ENCODE data around the gene SUMO4.
"Not testable (repeated sequence)": the region's sequence is repeated elsewhere in the genome, so short reads cannot be mapped to it uniquely, and the experiment has no call there.

The SUMO4 gene

DNA sequence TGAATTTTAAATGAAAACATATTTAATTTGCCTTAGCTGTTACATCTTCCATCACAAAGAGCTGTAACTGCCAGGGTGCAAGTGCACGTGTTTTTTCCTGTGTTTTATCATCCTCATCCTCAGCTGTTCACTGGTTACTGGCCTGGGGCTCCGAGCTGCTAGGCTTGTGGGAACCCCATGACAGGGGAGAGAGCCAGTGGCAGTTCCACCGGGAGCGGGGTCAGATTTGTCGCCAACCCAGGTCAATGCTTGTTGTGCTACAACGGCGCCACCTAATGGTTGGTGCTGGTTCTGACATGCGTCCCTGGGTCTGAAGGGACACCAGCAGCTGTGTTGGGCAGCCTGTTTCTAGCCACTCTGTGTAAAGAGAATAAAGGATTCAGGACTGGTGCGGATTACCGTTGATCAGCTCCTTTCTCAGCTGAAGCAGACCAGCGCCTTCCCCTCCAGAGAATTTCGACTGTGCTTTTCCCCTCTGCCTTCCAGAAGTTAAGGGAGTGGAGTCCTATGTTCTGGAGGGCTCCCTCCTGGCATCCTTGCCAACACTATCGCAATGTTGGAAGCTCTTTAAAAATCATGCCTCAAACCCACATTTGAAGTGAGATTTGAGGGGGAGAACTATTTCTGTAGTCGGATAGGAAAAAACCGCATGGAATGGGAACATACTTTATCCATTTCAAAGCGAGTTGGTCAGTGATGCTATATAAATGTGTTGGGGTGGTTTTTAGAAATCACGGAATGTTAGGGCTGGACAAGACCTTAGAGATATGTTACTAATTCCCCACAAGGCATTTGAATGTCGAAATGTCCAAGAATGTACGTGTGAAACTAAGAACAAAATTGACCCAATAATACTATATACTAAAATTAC lies 32.1 kb downstream of the SUMO4 start:
- no peak for DNase-seq (ENCODE audit: low read depth, low spot score)

DNA sequence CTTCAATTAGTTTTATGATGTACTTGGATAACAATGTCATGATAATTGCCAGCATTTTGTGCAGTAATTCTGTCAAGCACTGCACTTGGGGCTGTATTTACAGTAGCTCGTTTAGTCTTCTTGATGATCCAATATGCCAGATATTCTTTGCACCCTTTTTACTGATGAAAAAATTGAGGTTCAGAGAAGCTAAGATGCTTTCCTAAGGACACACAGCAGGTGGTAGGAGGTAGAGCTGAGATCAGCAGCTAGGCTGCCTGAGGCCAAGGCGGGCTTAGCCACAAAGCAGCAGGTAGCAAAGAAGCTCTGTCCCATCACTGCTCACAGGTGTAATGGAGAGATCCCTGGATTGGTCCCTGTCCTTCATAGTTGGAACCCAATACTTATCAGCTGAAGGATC lies 33.3 kb downstream of the SUMO4 start:
- no peak for DNase-seq (ENCODE audit: low read depth, low spot score)

DNA sequence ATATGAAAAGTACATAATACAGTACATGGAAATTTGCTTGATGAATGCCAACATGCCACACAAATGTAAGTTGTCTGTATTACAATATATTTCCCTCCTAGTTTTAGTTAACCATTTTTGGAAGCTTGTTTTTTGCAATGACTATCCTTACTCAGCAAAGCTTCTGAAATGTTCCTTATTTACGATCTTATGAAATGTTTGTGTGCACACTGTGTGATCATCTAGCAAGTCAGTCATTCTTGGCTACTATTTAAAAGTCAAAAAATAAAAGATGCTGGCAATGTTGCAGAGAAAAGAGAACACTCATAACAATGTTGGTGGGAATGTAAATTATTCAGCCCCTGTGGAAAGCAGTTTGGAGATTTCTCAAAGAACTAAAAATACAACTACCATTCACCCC lies 33.8 kb downstream of the SUMO4 start:
- no peak for DNase-seq (ENCODE audit: low read depth, low spot score)

DNA sequence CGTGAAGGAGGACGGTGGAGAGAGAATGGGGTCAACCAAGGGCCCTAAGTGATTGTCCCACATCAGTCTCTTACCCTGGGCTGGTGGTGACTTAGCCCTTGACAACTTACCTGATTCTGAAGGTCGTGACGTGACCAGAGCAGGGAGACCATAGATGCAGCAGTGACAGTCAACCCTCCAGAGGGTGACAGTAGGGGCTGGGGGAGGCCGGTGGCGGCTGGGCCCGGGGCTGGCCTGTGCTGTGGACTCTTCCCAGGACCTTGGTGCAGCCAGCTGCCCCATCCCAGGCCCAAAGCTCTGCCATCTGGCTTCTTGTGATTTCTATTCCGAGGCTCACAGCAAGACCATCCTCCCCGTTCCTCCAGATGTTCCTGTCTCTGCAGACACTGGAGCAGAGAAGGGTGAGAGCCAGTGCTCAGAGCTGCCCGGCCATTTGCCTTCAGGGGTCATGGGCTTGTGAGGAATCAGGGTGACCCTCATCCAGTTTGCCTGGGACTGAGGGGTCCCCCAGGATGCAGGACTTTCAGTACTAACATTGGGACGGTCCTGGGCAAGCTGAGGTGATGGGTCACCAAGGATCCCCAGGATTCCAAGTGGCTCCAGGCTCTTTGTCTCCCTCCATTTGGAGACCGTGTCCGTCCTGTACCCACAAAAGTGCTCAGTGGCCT lies 36.0 kb downstream of the SUMO4 start:
- DNase-seq (ENCODE audit: low read depth, low spot score), result no peak

DNA sequence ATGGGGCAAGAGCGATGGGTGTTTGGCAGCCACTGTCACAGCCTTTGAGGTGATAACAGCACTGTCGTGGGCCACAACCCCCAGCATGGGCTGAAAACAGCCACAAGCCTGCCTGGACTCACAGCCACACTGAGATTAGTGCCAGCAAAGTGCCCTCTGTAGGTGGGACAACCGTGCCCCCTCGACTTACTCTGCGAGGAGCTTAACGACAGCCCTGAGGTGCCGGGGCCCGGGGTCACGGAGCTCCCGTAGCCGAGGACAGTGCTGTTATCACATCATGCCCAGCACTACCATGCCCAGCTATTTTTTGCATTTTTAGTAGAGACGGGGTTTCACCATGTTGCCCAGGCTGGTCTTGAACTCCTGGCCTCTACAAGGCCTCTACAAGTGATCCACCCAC lies 36.6 kb downstream of the SUMO4 start:
- DNase-seq (ENCODE audit: low read depth, low spot score), result no peak

DNA sequence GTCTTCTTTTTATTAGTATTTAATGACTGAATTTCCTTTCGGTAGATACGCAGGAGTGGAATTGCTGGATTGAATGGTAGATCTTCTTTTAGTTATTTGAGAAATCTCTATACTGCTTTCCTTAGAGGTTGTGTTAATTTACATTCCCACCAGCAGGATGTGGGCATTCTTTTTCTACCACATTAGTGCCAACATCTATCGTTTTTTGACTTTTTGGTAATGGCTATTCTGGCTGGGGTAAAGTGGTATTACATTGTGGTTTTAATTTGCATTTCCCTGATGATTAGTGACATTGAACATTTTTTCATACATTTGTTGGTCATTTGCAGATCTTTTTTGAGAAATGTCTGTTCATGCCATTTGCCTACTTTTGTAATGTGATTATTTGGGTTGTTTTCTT lies 37.1 kb downstream of the SUMO4 start:
- DNase-seq (ENCODE audit: low read depth, low spot score), result no peak

DNA sequence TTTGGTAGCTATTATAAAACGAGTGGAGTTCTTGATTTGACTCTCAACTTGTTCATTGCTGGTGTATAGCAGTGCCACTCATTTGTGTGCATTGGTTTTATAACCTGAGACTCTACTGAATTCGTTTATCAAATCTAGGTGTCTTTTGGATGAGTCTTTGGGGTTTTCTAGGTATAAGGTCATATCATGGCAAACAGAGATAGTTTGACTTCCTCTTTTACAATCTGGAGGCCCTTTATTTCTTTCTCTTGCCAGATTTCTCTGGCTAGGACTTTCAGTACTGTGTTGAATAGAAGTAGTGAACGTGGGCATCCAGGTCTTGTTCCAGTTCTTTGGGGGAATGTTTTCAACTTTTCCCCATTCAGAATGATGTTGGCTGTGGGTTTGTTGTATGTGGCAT lies 38.8 kb downstream of the SUMO4 start:
- no peak for DNase-seq (ENCODE audit: low read depth, low spot score)

DNA sequence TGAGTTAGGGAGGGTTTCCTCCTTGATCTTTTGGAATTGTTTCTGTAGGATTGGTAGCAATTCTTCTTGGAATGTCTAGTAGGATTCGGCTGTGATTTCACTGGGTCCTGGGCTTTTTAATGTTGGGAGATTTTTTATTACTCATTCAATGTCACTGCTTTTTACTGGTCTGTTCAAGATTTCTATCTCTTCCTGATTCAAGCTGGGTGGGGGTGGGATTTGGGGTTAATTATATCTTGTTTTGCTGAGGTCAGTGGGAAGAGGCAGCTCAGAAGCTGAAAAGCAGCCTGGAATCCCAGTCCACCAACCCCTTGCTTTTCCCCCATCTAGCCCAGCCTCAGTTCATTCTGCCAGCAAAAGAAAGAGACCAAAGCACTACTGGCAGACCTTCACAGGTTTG lies 39.6 kb downstream of the SUMO4 start:
- no peak for DNase-seq (ENCODE audit: low read depth, low spot score)

DNA sequence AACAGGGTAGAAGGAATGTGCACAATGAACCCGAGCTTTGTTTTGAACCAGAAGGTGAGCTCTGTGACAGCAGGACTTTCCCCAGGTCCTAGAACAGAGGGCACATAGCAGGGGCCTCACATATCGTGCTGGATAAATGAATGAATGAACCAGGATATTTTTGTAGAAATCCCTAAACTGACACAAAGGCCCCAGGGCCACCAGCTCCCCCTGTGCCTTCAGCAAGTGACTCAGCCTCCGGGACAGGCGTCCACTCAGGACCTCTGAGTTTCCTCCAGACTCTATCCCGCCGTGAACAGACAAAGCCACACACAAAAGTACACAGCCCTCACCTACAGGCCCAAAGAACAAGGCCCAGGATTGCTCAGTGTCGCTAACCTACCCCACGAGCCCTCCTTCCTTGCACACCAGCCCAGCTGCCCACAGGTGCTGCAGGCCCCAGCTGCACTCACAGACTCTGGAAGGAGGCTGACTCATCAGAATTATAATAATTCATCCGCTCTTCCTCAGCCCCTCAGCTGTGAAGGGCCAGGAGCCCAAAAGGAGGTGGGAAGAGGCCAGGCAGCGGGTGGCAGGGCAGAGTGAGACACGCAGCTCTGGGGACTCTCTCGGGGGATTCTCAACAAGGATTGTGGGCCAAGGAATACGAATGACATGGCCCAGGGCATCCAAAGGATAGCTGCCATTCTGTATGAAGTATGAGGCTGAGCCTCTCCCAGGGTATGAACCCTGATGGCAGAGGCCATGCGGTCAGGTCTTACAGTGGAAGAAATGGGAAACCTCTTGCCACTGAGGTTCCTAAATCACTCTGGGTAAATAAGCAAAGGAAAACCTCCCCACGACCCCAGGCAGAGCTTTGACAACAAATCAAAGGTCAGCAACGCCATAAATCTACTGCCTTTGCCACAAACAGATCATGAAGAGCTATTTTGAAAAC lies 40.9 kb downstream of the SUMO4 start:
- no peak for DNase-seq (ENCODE audit: low read depth, low spot score)

DNA sequence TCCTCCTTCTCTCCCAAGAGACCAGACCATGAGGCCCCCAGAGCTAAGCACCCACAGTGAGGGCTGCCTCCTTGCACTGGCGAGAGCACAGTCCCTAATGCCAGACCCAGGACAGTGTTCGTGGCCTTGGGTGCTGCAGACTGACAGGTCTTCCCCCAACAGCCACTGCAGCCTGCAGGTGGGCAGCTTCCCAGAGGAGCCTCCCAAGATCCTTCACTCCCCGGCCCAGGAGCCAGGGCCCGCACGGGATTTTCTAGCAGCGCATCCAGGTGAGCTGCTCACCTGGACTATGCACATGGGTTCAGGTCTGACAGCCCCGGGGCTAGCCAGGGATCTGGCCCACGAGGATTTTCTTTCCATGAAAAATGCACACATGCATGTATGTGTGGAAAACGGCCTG lies 41.7 kb downstream of the SUMO4 start:
- DNase-seq (ENCODE audit: low read depth, low spot score), result no peak

DNA sequence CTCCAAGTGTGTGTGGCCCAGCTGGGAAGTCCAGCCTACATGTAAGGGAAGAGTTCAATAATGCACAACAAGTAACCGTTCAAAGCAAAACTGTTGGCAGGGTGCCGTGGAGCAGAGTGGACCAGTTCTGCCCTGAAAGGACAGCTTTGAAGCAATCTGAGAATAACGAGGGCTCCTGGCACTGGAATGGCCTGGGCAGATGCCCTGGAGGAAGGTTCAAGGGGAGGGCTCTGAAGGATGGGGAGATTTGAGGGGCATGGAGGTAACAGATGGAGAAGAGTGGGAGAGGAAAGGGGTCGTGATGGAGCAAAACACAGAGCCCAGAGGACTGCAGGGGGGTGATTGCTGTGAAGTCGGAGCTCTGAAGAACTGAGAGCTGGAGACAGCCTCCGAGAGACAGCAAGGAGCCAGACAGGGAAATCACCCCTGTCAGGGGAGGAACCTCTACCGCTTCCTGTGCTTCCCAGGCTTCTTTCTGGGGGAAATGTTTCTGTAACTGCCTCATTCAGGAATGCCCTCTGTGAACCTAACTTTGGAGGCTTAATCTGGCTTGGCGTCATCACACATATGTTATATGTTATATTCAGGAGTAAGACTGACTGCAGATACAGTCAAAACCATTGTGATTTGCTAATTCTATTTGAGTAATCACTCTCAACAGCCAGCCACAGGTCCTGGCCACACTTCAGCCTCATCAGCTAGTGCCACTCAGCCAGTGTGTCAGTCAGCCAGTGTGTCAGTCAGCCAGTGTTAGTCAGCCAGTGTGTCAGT lies 43.5 kb downstream of the SUMO4 start:
- DNase-seq (ENCODE audit: low read depth, low spot score), result no peak

DNA sequence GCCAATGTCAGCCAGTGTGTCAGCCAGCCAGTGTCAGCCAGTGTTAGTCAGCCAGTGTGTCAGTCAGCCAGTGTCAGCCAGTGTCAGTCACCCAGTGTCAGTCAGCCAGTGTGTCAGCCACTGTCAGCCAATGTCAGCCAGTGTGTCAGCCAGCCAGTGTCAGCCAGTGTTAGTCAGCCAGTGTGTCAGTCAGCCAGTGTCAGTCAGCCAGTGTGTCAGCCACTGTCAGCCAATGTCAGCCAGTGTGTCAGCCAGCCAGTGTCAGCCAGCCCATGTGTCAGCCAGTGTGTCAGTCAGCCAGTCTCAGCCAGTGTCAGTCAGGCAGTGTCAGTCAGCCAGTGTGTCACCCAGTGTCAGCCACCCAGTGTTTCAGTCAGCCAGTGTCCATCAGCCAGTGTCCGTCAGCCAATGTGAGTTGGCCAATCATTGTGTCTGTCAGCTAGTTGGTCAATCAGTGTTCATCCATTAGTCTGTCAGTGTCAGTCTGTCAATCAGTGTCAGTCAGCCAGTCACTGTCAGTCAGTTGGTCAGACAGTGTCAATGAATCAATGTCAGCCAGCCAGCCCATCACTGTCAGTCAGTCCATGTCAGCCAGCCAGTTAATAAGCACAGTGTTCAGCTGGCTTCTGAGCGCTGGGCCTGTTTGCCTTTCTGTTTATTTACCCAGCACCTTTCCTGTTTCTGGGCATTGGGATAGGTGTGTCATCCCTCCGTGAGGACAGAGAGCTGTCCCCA lies 44.5 kb downstream of the SUMO4 start:
- not testable (repeated sequence) for DNase-seq (ENCODE audit: low read depth, low spot score)

DNA sequence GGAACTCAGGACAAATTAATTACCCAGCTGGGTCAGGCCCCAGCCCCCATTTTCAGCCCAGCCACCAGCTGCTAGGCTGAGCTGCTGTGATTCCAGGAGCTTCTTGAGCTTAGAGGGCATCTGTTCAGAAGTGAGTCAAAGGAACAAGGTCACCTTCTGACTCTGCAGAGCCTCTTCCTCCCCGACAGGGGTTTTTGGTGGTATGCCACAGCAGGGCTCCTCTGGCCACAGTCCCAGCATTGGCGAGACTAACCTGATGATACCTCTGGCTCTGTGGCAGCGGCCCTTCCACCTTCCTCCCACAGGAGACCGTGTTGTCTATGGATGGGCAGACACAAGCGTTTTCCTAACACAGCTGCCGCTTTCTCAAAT lies 45.0 kb downstream of the SUMO4 start:
- no peak for DNase-seq (ENCODE audit: low read depth, low spot score)

DNA sequence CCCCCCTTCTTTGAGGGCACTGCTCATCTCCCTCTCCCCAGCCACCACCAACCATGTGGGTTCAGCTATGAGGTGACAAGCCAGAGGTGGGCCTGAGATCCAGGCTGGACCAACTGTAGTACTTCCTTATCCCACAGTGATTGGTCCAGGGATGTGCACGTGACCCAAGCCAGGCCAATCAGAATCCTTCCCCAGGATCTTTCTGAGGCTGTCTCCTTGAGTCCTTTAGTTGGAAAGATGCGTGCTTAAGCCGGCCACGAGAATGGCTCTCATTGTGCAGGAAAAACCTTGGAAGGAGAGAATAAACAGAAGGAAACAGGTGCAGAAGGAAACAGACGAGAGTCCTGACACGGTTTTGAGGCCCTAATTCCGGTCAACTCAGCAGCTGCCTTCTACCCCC lies 45.5 kb downstream of the SUMO4 start:
- DNase-seq (ENCODE audit: low read depth, low spot score), result no peak

DNA sequence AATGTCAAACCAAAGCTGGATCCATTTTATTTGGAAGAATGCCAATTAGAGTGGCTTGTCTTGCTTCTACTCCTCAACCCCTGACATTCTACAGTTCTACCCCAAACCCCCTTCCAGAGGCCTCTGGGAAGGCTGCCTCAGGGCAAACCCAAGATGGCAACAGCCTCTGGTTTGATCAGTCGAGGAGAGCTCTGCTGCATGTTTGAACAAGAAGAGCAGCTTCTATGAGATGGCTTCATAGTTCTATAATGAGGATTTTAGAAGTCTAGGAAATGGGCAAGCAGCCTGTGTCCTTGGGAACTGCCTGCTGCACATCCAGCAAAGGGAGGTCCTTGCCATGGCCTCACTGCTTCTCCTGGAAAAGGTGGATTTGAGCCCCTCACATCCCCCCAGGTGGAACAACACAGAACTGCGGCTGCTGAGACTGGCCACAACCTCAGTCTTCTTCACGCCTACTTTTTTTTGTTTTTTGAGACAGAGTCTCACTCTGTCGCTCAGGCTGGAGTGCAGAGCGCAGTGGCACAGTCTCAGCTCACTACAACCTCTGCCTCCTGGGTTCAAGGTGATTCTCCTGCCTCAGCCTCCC lies 46.8 kb downstream of the SUMO4 start:
- no peak for DNase-seq (ENCODE audit: low read depth, low spot score)

DNA sequence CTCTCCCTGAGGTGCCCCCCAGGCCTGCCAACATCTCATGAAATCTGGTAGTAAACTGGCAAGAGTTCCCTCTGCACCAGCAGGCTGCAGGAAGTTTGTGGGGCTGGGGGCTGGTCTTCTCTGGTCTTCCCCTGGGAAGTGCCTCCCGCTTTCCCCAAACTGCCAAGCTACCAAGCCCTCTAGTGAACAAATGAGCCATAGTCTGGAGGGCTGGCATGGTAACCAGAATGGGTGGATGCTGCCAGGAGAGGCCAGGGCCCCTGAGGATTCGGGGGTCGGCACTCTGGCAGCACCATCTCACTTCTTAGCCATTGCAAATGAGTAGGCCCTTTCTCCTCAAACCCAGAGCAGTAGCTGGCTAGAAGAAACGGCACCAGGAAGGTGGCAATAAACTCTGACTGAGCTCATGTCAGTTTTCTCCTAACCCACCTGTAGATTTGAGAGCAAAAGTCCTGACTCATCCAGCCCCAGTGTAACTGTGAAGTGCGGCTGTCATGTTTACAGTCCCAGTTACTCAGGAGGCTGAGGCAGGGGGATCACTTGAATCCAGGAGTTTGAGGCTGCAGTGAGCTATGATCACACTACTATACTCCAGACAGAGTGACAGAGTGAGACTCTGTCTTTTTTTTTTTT lies 48.9 kb downstream of the SUMO4 start:
- no peak for DNase-seq (ENCODE audit: low read depth, low spot score)

DNA sequence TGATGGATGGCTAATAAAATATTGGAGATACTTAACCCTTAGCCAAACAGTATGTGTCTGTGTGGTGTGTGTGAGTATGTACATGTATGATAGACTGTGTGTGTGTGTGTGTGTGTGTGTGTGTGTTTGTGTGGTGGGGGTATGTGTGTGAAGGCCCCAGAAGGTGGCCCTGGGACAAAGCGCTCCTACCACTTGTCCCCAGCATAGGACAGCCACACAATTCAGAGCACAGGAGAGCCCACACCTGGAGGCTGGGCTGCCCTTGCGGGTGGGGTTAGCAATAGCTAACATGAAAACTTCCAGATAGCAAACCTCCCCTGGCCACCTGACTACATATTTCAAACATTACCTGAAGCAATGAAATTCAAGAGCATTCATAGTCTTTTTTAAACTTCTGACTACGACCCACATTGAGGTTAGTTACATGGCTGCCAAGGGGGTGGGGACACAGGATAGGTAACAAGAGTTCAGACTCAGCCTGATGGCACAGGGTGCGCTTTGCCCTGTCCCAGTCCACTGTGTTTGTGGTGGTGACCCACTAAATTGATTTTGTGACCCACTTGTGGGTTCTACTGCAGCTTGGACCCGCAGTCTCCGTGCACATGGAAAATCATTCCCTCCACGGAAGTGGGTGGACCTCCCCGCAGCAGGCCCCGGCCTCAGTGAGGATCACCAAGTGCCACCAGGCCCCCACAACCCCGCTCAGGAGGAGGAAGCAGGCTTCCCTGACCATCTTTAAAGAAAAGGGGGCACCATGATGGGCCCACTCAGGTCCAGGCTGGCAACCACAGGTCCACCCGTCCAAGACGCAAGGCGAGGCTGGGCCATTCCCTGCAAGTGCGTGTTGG lies 50.0 kb downstream of the SUMO4 start:
- no peak for DNase-seq (ENCODE audit: low read depth, low spot score)
